Caco-2 (cell line): ENCODE data around the gene CDH1. TPM values are rescaled to one million over a fixed set of nuclear protein-coding genes. Genes with fewer than 3 reads are reported as not detected.

Source experiments
- BruUV-seq: library from RNA; stranded (reverse); fragments of 400-500 nt; replicated peaks from 2 replicates; lab custom pipeline; 2021; lab: Mats Ljungman, UMichigan
- CTCF ChIA-PET: fragments of 300-600 bp; sonication (Branson Sonifier 250); formaldehyde crosslinking; loops from one replicate; lab custom pipeline; 2022; ENCODE audit warnings: antibody characterized with exemption; lab: Charles Lee
- POLR2A ChIA-PET: fragments of 300-600 bp; sonication (Branson Sonifier 250); formaldehyde crosslinking; loops from one replicate; lab custom pipeline; 2022; ENCODE audit warnings: antibody characterized with exemption; lab: Charles Lee
- DNase-seq, 2 experiments: peaks; one replicate each; pipeline versions ENCODE4 v3.0.0 to v3.0.0-alpha.2; 2020 to 2022
- H3K27me3 ChIP-seq: replicated peaks from 2 replicates; pipeline ENCODE4 v1.6.0; 2011; ENCODE audit warnings: low read length; ENCODE audit not compliant: control insufficient read depth, insufficient read depth
- H3K36me3 ChIP-seq: 2 replicates; pipeline ENCODE4 v1.5.1; 2011; ENCODE audit warnings: low read length; ENCODE audit not compliant: control insufficient read depth, insufficient read depth
- H3K4me1 ChIP-seq: fragments of 250-450 bp; sonication (Bioruptor Pico); 2 replicates; pipeline ENCODE4 v1.5.1; 2020; ENCODE audit warnings: mild to moderate bottlenecking
- H3K4me3 ChIP-seq: 2 replicates; pipeline ENCODE4 v1.5.1; 2011; ENCODE audit warnings: low read depth, mild to moderate bottlenecking, control low read depth, low read length
- H3K9me3 ChIP-seq: fragments of 250-450 bp; sonication (Bioruptor Pico); 2 replicates; pipeline ENCODE4 v1.5.1; 2020; ENCODE audit warnings: mild to moderate bottlenecking, moderate library complexity
- H3K27ac Mint-ChIP-seq: one replicate; pipeline ENCODE4 v1.8.0; 2022; ENCODE audit warnings: mixed read lengths; ENCODE audit not compliant: unreplicated experiment
- H3K27me3 Mint-ChIP-seq: one replicate; pipeline ENCODE4 v1.8.0; 2022; ENCODE audit warnings: mixed read lengths; ENCODE audit not compliant: insufficient read depth, unreplicated experiment
- H3K36me3 Mint-ChIP-seq: one replicate; pipeline ENCODE4 v1.8.0; 2022; ENCODE audit warnings: mild to moderate bottlenecking, mixed read lengths; ENCODE audit not compliant: insufficient read depth, unreplicated experiment
- H3K4me1 Mint-ChIP-seq: one replicate; pipeline ENCODE4 v1.8.0; 2022; ENCODE audit warnings: low read depth, mixed read lengths; ENCODE audit not compliant: unreplicated experiment
- H3K4me3 Mint-ChIP-seq: one replicate; pipeline ENCODE4 v1.8.0; 2022; ENCODE audit warnings: mild to moderate bottlenecking, moderate library complexity, mixed read lengths; ENCODE audit not compliant: unreplicated experiment
- H3K9me3 Mint-ChIP-seq: one replicate; pipeline ENCODE4 v1.8.0; 2022; ENCODE audit warnings: mixed read lengths; ENCODE audit not compliant: unreplicated experiment
- CTCF ChIP-seq, 2 experiments: fragments of 200-600 bp in 1 of 2; IDR thresholded peaks; 1 replicate in 1 of 2; 2 replicates in 1 of 2; pipeline versions ENCODE4 v1.5.1 to v1.8.0; 2011 to 2022; ENCODE audit warnings: antibody characterized with exemption in 1 of 2, control low read depth in 1 of 2, inconsistent platforms in 1 of 2, low read depth in 1 of 2, low read length in 1 of 2, mild to moderate bottlenecking in 1 of 2, moderate library complexity in 1 of 2; ENCODE audit not compliant: insufficient read depth in 1 of 2, severe bottlenecking in 1 of 2, unreplicated experiment in 1 of 2
- intact Hi-C: fragments of 100-400 bp; cut with micrococcal nuclease; formaldehyde crosslinking; loops from one replicate; pipeline ENCODE4 v1.10.0; 2022; ENCODE audit not compliant: unreplicated experiment
- total RNA-seq: library from RNA; stranded (reverse); gene quantifications from 2 replicates; pipeline ENCODE4 v1.2.3, GENCODE V29; 2022

CDH1 gene
- total RNA-seq, 1 experiment from 2014 or later, result 783 TPM

GRCh38 chr16:68739964-68740627, 3.0 kb downstream of the CDH1 start:
- H3K27ac Mint-ChIP-seq, result peak overlapping the region; percentile 93
- Histone ChIP-seq H3K27me3 (no peaks in the 10 kb centered on the region), H3K4me1 (peaks cover 68% of the 10 kb centered on the region), H3K36me3 (peaks cover 4% of the 10 kb centered on the region), H3K4me3 (peak overlapping the region; percentile 10; the same call in 1 of the 2 replicates), H3K9me3 (no peaks in the 10 kb centered on the region)
- ChIA-PET POLR2A (interaction anchor here (0.8 kb wide), 1 partner anchor 10 kb away, joined by 3 read pairs; no protein-coding TSS in a partner anchor), CTCF (interaction anchor here (0.5 to 1.7 kb wide), 9 partner anchors 44 to 430 kb away, joined by 3 to 15 read pairs (median 3); partner anchors contain the start of genes PRMT7 and SLC7A6OS)
- H3K9me3 Mint-ChIP-seq, result no peaks in the 10 kb centered on the region
- H3K4me3 Mint-ChIP-seq, result peak overlapping the region; percentile 61
- H3K4me1 Mint-ChIP-seq, result peaks cover 51% of the 10 kb centered on the region
- H3K36me3 Mint-ChIP-seq, result peaks cover 82% of the 10 kb centered on the region
- no peak for TF ChIP-seq CTCF (IDR thresholded peaks at IDR 0.05; ENCODE audit: insufficient read depth in 1 of 2, low read depth in 1 of 2, low read length in 1 of 2, severe bottlenecking in 1 of 2, unreplicated experiment in 1 of 2)
- intact Hi-C loops, result loop anchor here (1.0 kb wide), 1 partner anchor 60 kb away; no protein-coding TSS in a partner anchor
- no peaks in the 10 kb centered on the region for H3K27me3 Mint-ChIP-seq
- BruUV-seq, result TSS peak; percentile 5
- peak; percentile 83 to 90 for DNase-seq

DNA sequence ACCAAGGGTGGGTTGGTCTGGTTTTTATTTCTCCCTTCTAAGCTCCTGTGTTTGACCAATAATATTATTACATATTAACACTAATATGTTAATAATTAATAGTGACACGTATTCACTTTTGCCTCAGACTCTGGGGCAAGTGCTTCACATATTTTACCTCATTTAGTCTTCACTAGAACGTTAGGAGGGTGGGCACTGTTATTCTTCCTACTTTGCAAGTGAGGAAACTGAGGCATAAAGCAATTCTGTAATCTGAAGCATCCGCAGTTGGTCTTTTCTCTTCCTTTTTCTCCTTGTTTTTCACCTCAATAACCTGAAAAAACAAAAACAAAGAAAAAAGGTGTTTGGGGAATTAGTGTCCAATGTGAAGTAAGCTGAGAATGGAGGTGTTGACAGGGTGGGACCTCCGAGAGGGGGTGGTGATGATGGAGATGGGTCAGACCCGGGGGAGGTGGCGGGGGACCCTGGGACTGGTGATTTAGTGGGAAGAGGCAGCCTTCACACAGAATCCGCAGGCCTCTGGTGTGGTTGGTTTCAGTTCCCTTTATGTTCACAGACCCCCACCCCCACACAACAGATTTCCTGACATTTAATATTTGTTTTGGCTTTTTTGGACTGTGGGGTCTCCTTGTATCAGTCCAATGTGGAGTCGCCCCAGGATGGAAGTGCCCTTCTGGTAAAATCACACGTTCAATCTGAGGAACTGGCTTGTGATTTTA, 3.7 kb downstream of the CDH1 start:
- BruUV-seq, result no TSS peak
- H3K4me1 ChIP-seq, result peaks cover 72% of the 10 kb centered on the region
- Mint-ChIP-seq H3K4me1 (peaks cover 52% of the 10 kb centered on the region), H3K27ac (peak overlapping the region; percentile 93), H3K9me3 (no peaks in the 10 kb centered on the region), H3K4me3 (peak overlapping the region; percentile 61), H3K27me3 (no peaks in the 10 kb centered on the region), H3K36me3 (peaks cover 81% of the 10 kb centered on the region)
- H3K36me3 ChIP-seq, result peaks cover 4% of the 10 kb centered on the region
- intact Hi-C loops, result loop anchor here (1.0 kb wide), 1 partner anchor 60 kb away; no protein-coding TSS in a partner anchor
- no peaks in the 10 kb centered on the region for H3K27me3 ChIP-seq
- DNase-seq, result no peak
- H3K4me3 ChIP-seq, result peak overlapping the region; percentile 13
- CTCF ChIA-PET, result interaction anchor here (0.6 to 1.7 kb wide), 8 partner anchors 38 to 430 kb away, joined by 3 to 15 read pairs (median 3); partner anchors contain the start of genes PRMT7 and SLC7A6OS
- H3K9me3 ChIP-seq, result no peaks in the 10 kb centered on the region
- no peak for TF ChIP-seq CTCF (IDR thresholded peaks at IDR 0.05; ENCODE audit: insufficient read depth in 1 of 2, low read depth in 1 of 2, low read length in 1 of 2, severe bottlenecking in 1 of 2, unreplicated experiment in 1 of 2)
- POLR2A ChIA-PET, result interaction anchor here (0.5 to 0.8 kb wide), 2 partner anchors 9 to 810 kb away, joined by 3 read pairs; no protein-coding TSS in a partner anchor

GRCh38 chr16:68743664-68744063, 6.6 kb downstream of the CDH1 start:
- POLR2A ChIA-PET, result interaction anchor here (0.6 to 1.3 kb wide), 3 partner anchors 9 to 482 kb away, joined by 3 to 5 read pairs (median 4); no protein-coding TSS in a partner anchor
- Histone ChIP-seq H3K36me3 (peaks cover 4% of the 10 kb centered on the region), H3K4me1 (peaks cover 90% of the 10 kb centered on the region), H3K4me3 (no peak overlapping the region), H3K27me3 (no peaks in the 10 kb centered on the region), H3K9me3 (no peaks in the 10 kb centered on the region)
- no peaks in the 10 kb centered on the region for H3K9me3 Mint-ChIP-seq
- no peak for DNase-seq
- BruUV-seq, result no TSS peak
- H3K36me3 Mint-ChIP-seq, result peaks cover 78% of the 10 kb centered on the region
- peak overlapping the region; percentile 93 for H3K27ac Mint-ChIP-seq
- peak overlapping the region; percentile 70 for H3K4me3 Mint-ChIP-seq
- no peak for TF ChIP-seq CTCF (IDR thresholded peaks at IDR 0.05; ENCODE audit: insufficient read depth in 1 of 2, low read depth in 1 of 2, low read length in 1 of 2, severe bottlenecking in 1 of 2, unreplicated experiment in 1 of 2)
- intact Hi-C loops, result loop anchor here (1.0 to 2.0 kb wide), 3 partner anchors 35 to 55 kb away; no protein-coding TSS in a partner anchor
- H3K27me3 Mint-ChIP-seq, result no peaks in the 10 kb centered on the region
- peaks cover 65% of the 10 kb centered on the region for H3K4me1 Mint-ChIP-seq
- CTCF ChIA-PET, result interaction anchor here (0.9 to 1.9 kb wide), 3 partner anchors 39 to 215 kb away, joined by 3 to 7 read pairs (median 3); no protein-coding TSS in a partner anchor
